DLD1 (cell line): Measurements from ENCODE around the gene SLC1A4.

Source experiments
- in situ Hi-C: cut with HindIII; loops from 2 replicates; pipeline ENCODE4 v1.10.0; 2017; ENCODE audit warnings: low sequenced_read_pairs

Gene SLC1A4

GRCh38 chr2:65069439-65069824 is 80.2 kb downstream of the SLC1A4 start:
- in situ Hi-C loops, result no loop called here

DNA sequence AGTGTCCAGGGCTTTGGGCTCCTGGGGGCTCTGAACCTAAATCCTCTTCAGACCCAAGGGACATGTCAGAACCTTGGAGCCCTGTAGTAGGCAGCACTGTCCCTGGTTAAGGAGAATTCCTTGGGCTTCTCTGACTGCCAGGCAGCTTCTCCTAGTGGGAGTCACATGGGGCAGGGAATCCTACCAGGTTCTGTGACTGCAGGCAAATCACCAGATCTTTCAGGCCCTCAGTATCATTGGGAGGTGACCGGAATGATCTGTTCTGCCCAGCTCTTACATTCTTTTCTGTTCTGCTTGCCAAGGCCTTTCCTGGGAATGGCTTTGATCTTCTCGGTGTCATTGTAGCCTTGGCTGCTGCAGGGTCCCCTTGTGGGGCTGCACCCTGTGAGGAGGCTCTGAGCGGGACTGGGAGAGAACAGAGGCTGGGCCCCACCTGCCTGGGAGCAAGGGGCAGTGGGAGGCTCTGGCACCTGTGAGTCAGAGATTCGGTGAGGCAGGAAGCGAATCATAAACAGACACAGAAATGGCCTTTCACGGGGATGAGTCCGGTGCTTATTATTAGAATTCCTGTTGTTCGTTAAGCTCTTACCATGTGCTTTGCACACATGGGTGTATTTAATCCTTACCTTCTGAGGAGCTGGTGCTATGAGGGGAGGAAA is 81.1 kb downstream of the SLC1A4 start:
- in situ Hi-C loops, result no loop called here

GRCh38 chr2:65070856-65071255 is 81.7 kb downstream of the SLC1A4 start:
- in situ Hi-C loops, result no loop called here

DNA sequence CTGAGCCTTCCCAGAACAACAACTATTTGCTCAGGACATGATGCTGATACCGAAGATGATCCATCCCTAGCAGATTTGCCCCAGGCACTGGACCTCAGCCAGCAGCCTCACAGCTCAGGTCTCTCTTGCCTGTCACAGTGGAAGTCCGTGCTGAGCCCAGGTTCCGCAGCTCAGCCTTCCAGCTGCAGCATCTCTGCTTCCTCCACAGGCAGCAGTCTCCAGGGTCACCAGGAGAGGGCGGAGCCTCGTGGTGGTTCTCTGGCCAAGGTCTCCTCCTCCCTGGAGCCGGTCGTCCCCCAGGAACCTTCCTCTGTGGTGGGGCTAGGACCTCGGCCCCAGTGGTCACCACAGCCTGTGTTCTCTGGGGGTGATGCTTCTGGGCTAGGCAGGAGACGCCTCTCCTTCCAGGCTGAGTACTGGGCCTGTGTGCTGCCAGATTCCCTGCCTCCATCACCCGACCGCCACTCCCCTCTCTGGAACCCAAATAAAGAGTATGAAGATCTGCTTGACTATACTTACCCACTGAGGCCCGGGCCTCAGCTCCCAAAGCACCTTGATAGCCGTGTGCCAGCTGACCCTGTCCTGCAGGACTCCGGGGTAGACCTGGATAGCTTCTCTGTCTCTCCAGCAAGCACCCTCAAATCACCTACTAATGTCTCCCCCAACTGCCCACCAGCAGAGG is 82.4 kb downstream of the SLC1A4 start:
- in situ Hi-C loops, result no loop called here

DNA sequence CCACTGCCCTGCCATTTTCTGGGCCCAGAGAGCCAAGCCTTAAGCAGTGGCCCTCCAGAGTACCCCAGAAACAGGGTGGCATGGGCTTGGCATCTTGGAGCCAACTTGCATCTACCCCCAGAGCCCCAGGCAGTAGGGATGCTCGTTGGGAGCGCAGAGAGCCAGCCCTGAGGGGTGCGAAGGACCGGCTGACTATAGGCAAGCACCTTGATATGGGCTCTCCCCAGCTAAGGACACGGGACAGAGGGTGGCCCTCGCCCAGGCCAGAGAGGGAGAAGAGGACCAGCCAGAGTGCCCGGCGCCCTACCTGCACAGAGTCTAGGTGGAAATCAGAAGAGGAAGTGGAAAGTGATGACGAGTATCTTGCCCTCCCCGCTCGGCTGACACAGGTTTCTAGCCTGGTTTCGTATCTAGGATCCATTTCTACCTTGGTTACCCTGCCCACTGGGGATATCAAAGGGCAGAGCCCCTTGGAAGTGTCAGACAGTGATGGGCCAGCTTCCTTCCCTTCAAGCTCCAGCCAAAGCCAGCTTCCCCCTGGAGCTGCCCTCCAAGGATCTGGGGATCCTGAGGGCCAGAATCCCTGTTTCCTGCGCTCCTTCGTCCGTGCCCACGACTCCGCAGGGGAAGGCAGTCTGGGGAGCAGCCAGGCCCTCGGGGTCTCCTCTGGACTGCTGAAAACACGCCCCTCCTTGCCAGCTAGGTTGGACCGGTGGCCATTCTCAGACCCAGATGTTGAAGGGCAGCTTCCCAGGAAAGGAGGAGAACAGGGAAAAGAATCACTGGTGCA is 83.2 kb downstream of the SLC1A4 start:
- in situ Hi-C loops, result no loop called here
